GM12878 (cell line): Measurements from ENCODE around the gene CCDC71. TPM values are rescaled to one million over a fixed set of nuclear protein-coding genes. Genes with fewer than 3 reads are reported as not detected.

Experiments
- ATAC-seq: fragments of 200-7000 bp; cut with Tn5 transposase; 3 replicates; pipeline ENCODE4 v1.9.1; 2020; ENCODE audit warnings: mild to moderate bottlenecking, moderate library complexity
- BruUV-seq: library from RNA; stranded (reverse); fragments of 400-500 nt; replicated peaks from 2 replicates; lab custom pipeline; 2021; lab: Mats Ljungman, UMichigan
- CTCF ChIA-PET: fragments of 300-600 bp; sonication (Branson Sonifier 250); formaldehyde crosslinking; extraction: SDS; loops from one replicate; lab custom pipeline; 2021; ENCODE audit warnings: inconsistent platforms; lab: Yijun Ruan, JAX
- POLR2A ChIA-PET: fragments of 350-600 bp; formaldehyde crosslinking; extraction: SDS; loops from one replicate; lab custom pipeline; 2021; ENCODE audit warnings: inconsistent platforms; lab: Charles Lee
- RAD21 ChIA-PET: fragments of 300-600 bp; sonication (Branson Sonifier 250); formaldehyde crosslinking; loops from one replicate; lab custom pipeline; 2023; ENCODE audit warnings: antibody characterized with exemption; ENCODE audit not compliant: unreplicated experiment; lab: Charles Lee
- SMC1A ChIA-PET: fragments of 300-600 bp; sonication (Branson Sonifier 250); formaldehyde crosslinking; loops from one replicate; lab custom pipeline; 2023; ENCODE audit not compliant: unreplicated experiment, uncharacterized antibody; lab: Charles Lee
- DNase-seq: peaks from one replicate; pipeline ENCODE4 v3.0.0-alpha.2; 2011; ENCODE audit warnings: low read depth, low spot score
- FAIRE-seq: peaks from 3 replicates; lab custom pipeline; 2011; peaks lifted over from hg19 to GRCh38; lab: Jason Lieb, UNC
- H2AFZ ChIP-seq: 2 replicates; pipeline ENCODE4 v1.6.0; 2011; ENCODE audit warnings: low read depth, low read length, control low read depth; ENCODE audit not compliant: control insufficient read depth
- H3K27ac ChIP-seq: 2 replicates; pipeline ENCODE4 v1.5.1; 2011; ENCODE audit warnings: control low read depth; ENCODE audit not compliant: control insufficient read depth, insufficient read depth
- H3K27me3 ChIP-seq, 2 experiments: replicated peaks in 1 of 2; 2 replicates each; pipeline versions ENCODE4 v1.6.0 to v1.6.1; 2011; ENCODE audit warnings: low read length in 1 of 2; ENCODE audit not compliant: control insufficient read depth in 2 of 2, insufficient read depth in 2 of 2
- H3K36me3 ChIP-seq, 2 experiments: 2 replicates each; pipeline ENCODE4 v1.5.1; 2011; ENCODE audit warnings: low read length in 1 of 2; ENCODE audit not compliant: control insufficient read depth in 2 of 2, insufficient read depth in 2 of 2
- H3K4me1 ChIP-seq: 2 replicates; pipeline ENCODE4 v1.6.1; 2011; ENCODE audit warnings: mild to moderate bottlenecking, low read length, moderate library complexity, mixed read lengths; ENCODE audit not compliant: control insufficient read depth, insufficient read depth
- H3K4me2 ChIP-seq: 2 replicates; pipeline ENCODE4 v1.6.0; 2011; ENCODE audit warnings: control low read depth; ENCODE audit not compliant: control insufficient read depth, insufficient read depth
- H3K4me3 ChIP-seq: fragments of 200-600 bp; sonication (generic); 2 replicates; pipeline ENCODE4 v1.5.1; 2016
- H3K79me2 ChIP-seq: 2 replicates; pipeline ENCODE4 v1.6.0; 2011; ENCODE audit warnings: low read length; ENCODE audit not compliant: control insufficient read depth, insufficient read depth
- H3K9ac ChIP-seq: 2 replicates; pipeline ENCODE4 v1.8.0; 2011; ENCODE audit warnings: low read length, control low read depth, mixed read lengths; ENCODE audit not compliant: control insufficient read depth, insufficient read depth
- H3K9me3 ChIP-seq: replicated peaks from 3 replicates; pipeline ENCODE4 v1.5.1; 2011; ENCODE audit warnings: mild to moderate bottlenecking, low read length; ENCODE audit not compliant: control insufficient read depth, insufficient read depth
- H4K20me1 ChIP-seq: 2 replicates; pipeline ENCODE4 v1.6.0; 2011; ENCODE audit not compliant: control insufficient read depth, insufficient read depth
- CTCF ChIP-seq, 3 experiments: IDR thresholded peaks in 2 of 3; conservative IDR thresholded peaks in 1 of 3; 2 replicates each; pipeline ENCODE4 v1.5.1; 2011; ENCODE audit warnings: low read depth in 3 of 3, low read length in 3 of 3, mild to moderate bottlenecking in 3 of 3, control low read depth in 2 of 3, moderate library complexity in 2 of 3, inconsistent platforms in 1 of 3, mixed read lengths in 1 of 3; ENCODE audit not compliant: control insufficient read depth in 2 of 3, insufficient read depth in 1 of 3; ENCODE audit errors: extremely low read depth in 1 of 3
- DPF2 ChIP-seq: fragments of 450-650 bp; IDR thresholded peaks from 2 replicates; pipeline ENCODE4 v1.6.1; 2017; ENCODE audit warnings: mild to moderate bottlenecking
- FOXK2 ChIP-seq: fragments of 450-650 bp; IDR thresholded peaks from 2 replicates; pipeline ENCODE4 v1.6.1; 2017; ENCODE audit warnings: mild to moderate bottlenecking, moderate library complexity
- IRF3 ChIP-seq: fragments of 450-650 bp; IDR thresholded peaks from 2 replicates; pipeline ENCODE4 v1.6.1; 2014; ENCODE audit warnings: mild to moderate bottlenecking
- LARP7 ChIP-seq: fragments of 450-650 bp; IDR thresholded peaks from 2 replicates; pipeline ENCODE4 v1.6.1; 2017; ENCODE audit warnings: mild to moderate bottlenecking
- MTA3 ChIP-seq: IDR thresholded peaks from 2 replicates; pipeline ENCODE4 v1.6.1; 2012; ENCODE audit warnings: low read length, inconsistent platforms, borderline replicate concordance
- NFIC ChIP-seq: IDR thresholded peaks from 2 replicates; pipeline ENCODE4 v1.6.1; 2012; ENCODE audit warnings: low read depth, mild to moderate bottlenecking, inconsistent platforms, low read length, moderate library complexity
- NFXL1 ChIP-seq: fragments of 450-650 bp; IDR thresholded peaks from 2 replicates; pipeline ENCODE4 v1.6.1; 2017; ENCODE audit warnings: antibody characterized with exemption, mild to moderate bottlenecking, borderline replicate concordance
- PAX8 ChIP-seq: fragments of 450-650 bp; IDR thresholded peaks from 2 replicates; pipeline ENCODE4 v1.6.1; 2017; ENCODE audit warnings: mild to moderate bottlenecking, moderate library complexity
- SMAD1 ChIP-seq: fragments of 450-650 bp; IDR thresholded peaks from 2 replicates; pipeline ENCODE4 v1.6.1; 2018; ENCODE audit warnings: mild to moderate bottlenecking, low read depth; ENCODE audit not compliant: partially characterized antibody
- SP1 ChIP-seq: IDR thresholded peaks from one replicate; pipeline ENCODE4 v1.6.1; 2011; ENCODE audit warnings: low read depth, low read length
- USF2 ChIP-seq: IDR thresholded peaks from 2 replicates; pipeline ENCODE4 v1.6.1; 2011; ENCODE audit warnings: low read depth, low read length, improper control_type of control experiment, borderline replicate concordance
- ZBED1 ChIP-seq: IDR thresholded peaks from 2 replicates; pipeline ENCODE4 v1.6.1; 2016; ENCODE audit warnings: borderline replicate concordance
- WGBS: methylation state at CpG from one replicate; pipeline ENCODE4 v1.1.6; 2016; ENCODE audit warnings: low lambda C conversion rate; ENCODE audit not compliant: insufficient replicate concordance, insufficient coverage; ENCODE audit errors: missing lambda C conversion rate; 5-methylcytosine and 5-hydroxymethylcytosine counted together
- in situ Hi-C: fragments of 300-500 bp; cut with MboI; formaldehyde crosslinking; loops from 9 replicates; pipeline ENCODE4 v1.14.3; 2018; ENCODE audit warnings: mixed read lengths
- intact Hi-C: fragments of 100-400 bp; cut with micrococcal nuclease; formaldehyde crosslinking; loops from one replicate; pipeline ENCODE4 v1.14.2; 2022; ENCODE audit not compliant: unreplicated experiment
- polyA plus RNA-seq, 11 experiments: library from polyadenylated mRNA; depleted of rRNA in 4 of 11; unstranded in 6 of 11; stranded (reverse) in 5 of 11; fragments of >200 nt; fragmentation: Nextera tagmentation in 4 of 11; fragmentation: Illumina TruSeq in 1 of 11; extraction: Ambion mirVana in 4 of 11; extraction: Trizol in 1 of 11; gene quantifications; 1 replicate in 1 of 11; 2 replicates in 10 of 11; pipeline versions ENCODE4 v1.2.1 to v1.2.3, GENCODE V29; 2011 to 2016; ENCODE audit warnings: inconsistent platforms in 2 of 11, missing spikeins in 2 of 11, low read depth in 1 of 11
- total RNA-seq, 4 experiments: library from RNA; depleted of rRNA in 3 of 4; stranded (reverse); fragments of >200 nt in 3 of 4; fragmentation: Illumina TruSeq in 1 of 4; extraction: Trizol in 1 of 4; gene quantifications; 2 replicates each; pipeline versions ENCODE4 v1.2.1 to v1.2.3, GENCODE V29; 2013 to 2021

The CCDC71 gene
- total and polyA plus RNA-seq, 10 of the 15 experiments (the other 5 are each of a cell fraction or from before 2014, with no cell fraction given), result 0.20 to 38.0 (median 16.1) TPM

- TF ChIP-seq CTCF (IDR thresholded peaks at IDR 0.05 in 2 of 3, conservative IDR thresholded peaks at IDR 0.05 in 1 of 3; ENCODE audit: control insufficient read depth in 2 of 3, extremely low read depth in 1 of 3, insufficient read depth in 1 of 3, low read depth in 3 of 3, low read length in 3 of 3) (no peak), SMAD1 (no peak)
- TF ChIP-seq, all 136 proteins: peak for 0
These were observed 6.5 kb upstream of the CCDC71 start (continued) for GRCh38 chr3:49172551-49173041.

GRCh38 chr3:49171775-49172500 is 5.8 kb upstream of the CCDC71 start:
- in situ Hi-C loops (no loop called here), intact Hi-C loops (loop anchor here (1.0 kb wide), 1 partner anchor 277 kb away; no protein-coding TSS in a partner anchor)
- FAIRE-seq (no peak), ATAC-seq (no peak), DNase-seq (no peak)
- WGBS, result 52% methylated on average over 7 of the region's 7 CpGs
- Histone ChIP-seq H2AFZ (peak overlapping the region; percentile 92), H3K9me3 (no peaks in the 10 kb centered on the region; the same call in 2 of the 3 replicates), H3K79me2 (no peaks in the 10 kb centered on the region), H3K4me2 (peak overlapping the region; percentile 95), H3K27ac (no peak overlapping the region), H4K20me1 (no peaks in the 10 kb centered on the region), H3K9ac (peak overlapping the region; percentile 52; the same call in 1 of the 2 replicates), H3K36me3 (no peaks in the 10 kb centered on the region), H3K4me3 (no peak overlapping the region; the same call in 1 of the 2 replicates), H3K27me3 (no peaks in the 10 kb centered on the region), H3K4me1 (no peaks in the 10 kb centered on the region)
- ChIA-PET CTCF (interaction anchor here (1.5 to 5.9 kb wide), 6 partner anchors 9 to 368 kb away, joined by 4 to 59 read pairs (median 14); partner anchors contain the start of gene USP4), SMC1A (interaction anchor here (0.8 to 1.1 kb wide), 2 partner anchors 280 to 282 kb away, joined by 4 to 5 read pairs; no protein-coding TSS in a partner anchor), RAD21 (interaction anchor here (0.9 to 1.9 kb wide), 5 partner anchors 165 to 282 kb away, joined by 3 to 8 read pairs (median 3); partner anchors contain the start of genes USP4 and WDR6), POLR2A (interaction anchor here (2.1 kb wide), 1 partner anchor 277 kb away, joined by 6 read pairs; no protein-coding TSS in a partner anchor)
- TF ChIP-seq USF2 (no peak), ZBED1 (no peak), IRF3 (no peak), FOXK2 (no peak), MTA3 (no peak), NFIC (no peak), NFXL1 (no peak), SP1 (no peak), LARP7 (no peak), DPF2 (no peak), PAX8 (no peak)
- no TSS peak for BruUV-seq
